Hematopoietic multipotent progenitor cell (in vitro differentiated cells): Measurements from ENCODE around the gene RPS23. TPM values are rescaled to one million over a fixed set of nuclear protein-coding genes. Genes with fewer than 3 reads are reported as not detected.

ENCODE experiments used
- DNase-seq, 3 donors: peaks; one replicate each; pipeline ENCODE4 v3.0.0-alpha.2; 2011 to 2015; ENCODE audit warnings: low read depth in 2 of 3, low spot score in 2 of 3
- small RNA-seq: library from RNA; depleted of rRNA; stranded (forward); fragments of <200 nt; gene quantifications from one replicate; pipeline ENCODE3, GENCODE V24; 2012
- total RNA-seq: library from RNA; depleted of rRNA; stranded (reverse); fragments of >200 nt; gene quantifications from one replicate; pipeline ENCODE4 v1.2.3, GENCODE V29; 2012

The RPS23 gene
- total RNA-seq, 1 donor: 4,647 TPM

- peak in 1 of 3 donors; percentile 16 for DNase-seq
Measured at GRCh38 chr5:82246960-82247574, 31.1 kb downstream of the RPS23 start.

- no peak for DNase-seq
Measured at GRCh38 chr5:82244854-82245635, 33.1 kb downstream of the RPS23 start.

- no peak for DNase-seq
Measured at GRCh38 chr5:82244151-82244550, 34.0 kb downstream of the RPS23 start.

- no peak for DNase-seq
Measured at GRCh38 chr5:82234885-82235284, 43.3 kb downstream of the RPS23 start.

- peak; percentile 41 to 80 (median 61) for DNase-seq
Measured at GRCh38 chr5:82225525-82226172, 52.5 kb downstream of the RPS23 start.

Small RNA genes within 50 kb of the gene (small RNA-seq; reads per million reads assigned to genes)
- not detected for gene AC010598.1
